Activated B cell treated with CpG ODN at 0.5 μM for 24 hours (primary cell): ENCODE results near the gene RAET1E. TPM values are rescaled to one million over a fixed set of nuclear protein-coding genes. Genes with fewer than 3 reads are reported as not detected.

Source experiments
- ATAC-seq: fragments of 200-7000 bp; cut with Tn5 transposase; one replicate; pipeline ENCODE4 v1.10.0; 2021; ENCODE audit warnings: low read depth, mild to moderate bottlenecking, moderate library complexity
- CTCF ChIA-PET: fragments of 350-600 bp; sonication (Branson Sonifier 250); formaldehyde crosslinking; loops from one replicate; lab custom pipeline; 2021; ENCODE audit warnings: antibody characterized with exemption; lab: Charles Lee
- POLR2A ChIA-PET: fragments of 350-600 bp; sonication (Branson Sonifier 250); formaldehyde crosslinking; loops from one replicate; lab custom pipeline; 2021; ENCODE audit warnings: antibody characterized with exemption; lab: Charles Lee
- DNase-seq: peaks from one replicate; pipeline ENCODE4 v3.0.0; 2022
- H3K27ac Mint-ChIP-seq: one replicate; pipeline ENCODE4 v1.8.0; 2020; ENCODE audit warnings: mixed read lengths
- H3K27me3 Mint-ChIP-seq: one replicate; pipeline ENCODE4 v1.8.0; 2021; ENCODE audit warnings: mixed read lengths
- H3K36me3 Mint-ChIP-seq: one replicate; pipeline ENCODE4 v1.8.0; 2021; ENCODE audit warnings: low read depth, mixed read lengths
- H3K4me1 Mint-ChIP-seq: one replicate; pipeline ENCODE4 v1.8.0; 2021; ENCODE audit warnings: mixed read lengths
- H3K4me3 Mint-ChIP-seq: one replicate; pipeline ENCODE4 v1.8.0; 2020; ENCODE audit warnings: mild to moderate bottlenecking, mixed read lengths
- H3K9me3 Mint-ChIP-seq: one replicate; pipeline ENCODE4 v1.8.0; 2020; ENCODE audit warnings: mixed read lengths
- intact Hi-C: fragments of 100-400 bp; cut with micrococcal nuclease; formaldehyde crosslinking; loops from one replicate; pipeline ENCODE4 v1.15.1; 2024
- total RNA-seq: library from RNA; stranded (reverse); gene quantifications from 2 replicates; pipeline ENCODE4 v1.2.3, GENCODE V29; 2022
- TF ChIP-seq, protein P1 (sequence below): fragments of 200-600 bp; IDR thresholded peaks from one replicate; pipeline ENCODE4 v1.8.0; 2022; ENCODE audit warnings: antibody characterized with exemption, mild to moderate bottlenecking

RAET1E gene
- total RNA-seq, 1 donor from 2014 or later: not detected

DNA sequence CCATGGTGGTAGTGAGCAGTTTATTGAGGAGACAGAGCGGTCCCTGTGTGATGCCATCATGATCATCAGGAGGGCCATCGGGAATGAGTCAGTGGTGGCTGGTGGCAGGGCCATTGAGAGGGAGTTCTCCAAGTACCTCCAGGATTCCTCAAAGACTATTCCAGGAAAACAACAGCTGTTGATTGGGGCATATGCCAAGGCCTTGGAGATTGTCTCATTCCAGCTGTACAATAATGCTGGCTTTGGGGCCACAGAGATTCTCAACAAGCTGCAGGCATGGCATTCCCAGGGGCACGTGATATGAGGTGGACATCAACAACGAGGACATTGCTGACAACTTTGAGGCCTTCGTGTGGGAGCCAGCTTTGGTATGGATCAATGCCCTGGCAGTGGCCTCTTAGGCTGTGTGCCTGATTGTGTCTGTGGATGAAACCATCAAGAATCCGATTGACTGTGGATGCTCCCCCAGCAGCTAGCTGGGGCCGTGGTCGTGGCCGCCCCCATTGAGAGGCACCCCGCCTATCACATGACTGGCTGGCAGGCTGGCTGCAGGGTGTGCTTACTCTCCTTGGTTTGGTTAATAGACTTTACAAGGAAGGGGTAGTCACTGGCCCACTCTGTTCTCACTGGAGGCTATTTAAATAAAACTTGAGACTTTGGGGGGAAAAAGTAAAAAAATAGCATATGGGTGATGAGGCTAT lies 16.7 kb downstream of the RAET1E start:
- Mint-ChIP-seq H3K4me1 (no peaks in the 10 kb centered on the region), H3K27ac (no peak overlapping the region), H3K36me3 (no peaks in the 10 kb centered on the region), H3K9me3 (no peaks in the 10 kb centered on the region), H3K27me3 (peaks cover 38% of the 10 kb centered on the region), H3K4me3 (no peak overlapping the region)
- CTCF ChIA-PET: no interaction called here
- no peak for ATAC-seq
- POLR2A ChIA-PET: no interaction called here
- DNase-seq: no peak
- TF ChIP-seq, protein P1, sequence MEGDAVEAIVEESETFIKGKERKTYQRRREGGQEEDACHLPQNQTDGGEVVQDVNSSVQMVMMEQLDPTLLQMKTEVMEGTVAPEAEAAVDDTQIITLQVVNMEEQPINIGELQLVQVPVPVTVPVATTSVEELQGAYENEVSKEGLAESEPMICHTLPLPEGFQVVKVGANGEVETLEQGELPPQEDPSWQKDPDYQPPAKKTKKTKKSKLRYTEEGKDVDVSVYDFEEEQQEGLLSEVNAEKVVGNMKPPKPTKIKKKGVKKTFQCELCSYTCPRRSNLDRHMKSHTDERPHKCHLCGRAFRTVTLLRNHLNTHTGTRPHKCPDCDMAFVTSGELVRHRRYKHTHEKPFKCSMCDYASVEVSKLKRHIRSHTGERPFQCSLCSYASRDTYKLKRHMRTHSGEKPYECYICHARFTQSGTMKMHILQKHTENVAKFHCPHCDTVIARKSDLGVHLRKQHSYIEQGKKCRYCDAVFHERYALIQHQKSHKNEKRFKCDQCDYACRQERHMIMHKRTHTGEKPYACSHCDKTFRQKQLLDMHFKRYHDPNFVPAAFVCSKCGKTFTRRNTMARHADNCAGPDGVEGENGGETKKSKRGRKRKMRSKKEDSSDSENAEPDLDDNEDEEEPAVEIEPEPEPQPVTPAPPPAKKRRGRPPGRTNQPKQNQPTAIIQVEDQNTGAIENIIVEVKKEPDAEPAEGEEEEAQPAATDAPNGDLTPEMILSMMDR: no peak
- intact Hi-C loops: no loop called here

DNA sequence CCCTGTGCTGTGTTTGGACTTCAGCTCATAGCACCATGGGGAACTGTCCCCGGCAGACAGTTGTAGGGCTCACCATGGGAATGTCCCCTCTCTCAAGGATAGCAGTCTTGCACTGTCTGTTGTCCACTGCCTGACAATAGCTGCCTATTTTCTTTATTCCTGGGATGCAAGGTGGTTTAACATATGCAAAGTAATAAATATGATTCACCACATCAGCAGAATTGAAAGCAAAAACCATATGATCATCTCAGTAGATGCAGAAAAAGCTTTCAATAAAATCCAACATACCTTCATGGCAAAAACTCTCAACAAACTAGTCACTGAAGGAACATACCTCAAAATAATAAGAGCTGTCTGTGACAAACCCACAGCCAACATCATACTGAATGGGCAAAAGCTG lies 20.3 kb downstream of the RAET1E start:
- Mint-ChIP-seq H3K27me3 (peaks cover 48% of the 10 kb centered on the region), H3K36me3 (no peaks in the 10 kb centered on the region), H3K4me1 (no peaks in the 10 kb centered on the region), H3K9me3 (peaks cover 2% of the 10 kb centered on the region), H3K27ac (no peak overlapping the region), H3K4me3 (no peak overlapping the region)
- ChIA-PET CTCF (no interaction called here), POLR2A (no interaction called here)
- TF ChIP-seq, protein P1: no peak
- no peak for DNase-seq
- ATAC-seq: no peak
- intact Hi-C loops: no loop called here

DNA sequence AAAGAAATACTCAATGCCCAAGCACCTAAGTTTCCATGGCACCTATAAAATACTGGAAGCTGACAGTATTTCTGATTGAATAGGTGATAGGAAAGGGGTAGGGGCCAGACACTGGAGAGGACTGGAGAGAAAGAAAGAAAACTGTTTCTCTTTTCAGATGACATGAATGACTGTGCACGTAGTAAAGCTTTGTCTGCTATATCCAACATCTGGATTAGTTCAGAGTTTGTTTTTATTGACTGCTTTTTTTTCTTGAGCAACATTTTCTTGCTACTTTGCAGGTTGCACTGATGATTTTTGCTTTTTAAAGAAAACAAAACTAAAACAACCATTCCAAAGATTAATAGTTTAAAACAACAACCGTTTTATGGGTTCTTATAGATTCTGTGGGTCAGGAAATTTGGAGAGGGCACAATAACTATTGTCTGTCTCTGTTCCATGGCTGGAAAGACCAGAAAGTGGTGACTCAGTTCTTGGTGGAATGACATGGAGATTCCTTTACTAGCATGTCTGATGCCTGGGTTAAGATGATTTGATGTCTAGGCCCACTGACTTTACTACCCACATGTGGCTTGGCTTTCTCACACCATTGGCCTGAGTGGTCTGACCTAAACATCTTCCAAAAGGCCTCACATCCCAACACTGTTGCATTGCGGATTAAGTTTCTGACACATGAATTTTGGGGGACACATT lies 21.5 kb downstream of the RAET1E start:
- H3K9me3 Mint-ChIP-seq: peaks cover 3% of the 10 kb centered on the region

DNA sequence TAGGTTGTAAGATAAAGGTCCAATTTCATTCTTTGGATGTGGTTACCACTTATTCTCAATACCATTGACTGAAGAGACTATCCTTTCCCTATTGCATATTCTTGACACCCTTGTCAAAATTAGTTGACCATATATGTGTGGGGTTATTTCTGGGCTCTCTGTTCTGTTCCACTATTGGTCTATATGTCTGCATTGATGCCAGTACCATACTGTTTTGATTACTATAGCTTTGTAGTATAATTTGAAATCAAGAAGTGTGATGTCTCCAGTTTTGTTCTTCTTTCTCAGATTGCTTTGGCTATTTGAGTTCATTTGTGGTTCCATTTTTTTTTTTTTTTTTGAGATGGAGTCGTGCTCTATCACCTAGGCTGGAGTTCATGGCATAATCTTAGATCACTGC lies 25.7 kb downstream of the RAET1E start:
- TF ChIP-seq, protein P1: no peak
- H3K27me3 Mint-ChIP-seq: peaks cover 23% of the 10 kb centered on the region
- intact Hi-C loops: no loop called here
- DNase-seq (no peak), ATAC-seq (no peak)
- ChIA-PET CTCF (no interaction called here), POLR2A (no interaction called here)
- H3K4me3 Mint-ChIP-seq: no peak overlapping the region
- no peaks in the 10 kb centered on the region for H3K36me3 Mint-ChIP-seq
- H3K9me3 Mint-ChIP-seq: peaks cover 5% of the 10 kb centered on the region
- H3K4me1 Mint-ChIP-seq: no peaks in the 10 kb centered on the region
- no peak overlapping the region for H3K27ac Mint-ChIP-seq

More for the DNA sequence above, 21.5 kb downstream of the RAET1E start:
- DNase-seq (no peak), ATAC-seq (no peak)
- no peaks in the 10 kb centered on the region for H3K36me3 Mint-ChIP-seq
- peaks cover 48% of the 10 kb centered on the region for H3K27me3 Mint-ChIP-seq
- POLR2A ChIA-PET: no interaction called here
- TF ChIP-seq, protein P1: no peak
- no peak overlapping the region for H3K27ac Mint-ChIP-seq
- H3K4me1 Mint-ChIP-seq: no peaks in the 10 kb centered on the region
- intact Hi-C loops: no loop called here
- CTCF ChIA-PET: no interaction called here
- no peak overlapping the region for H3K4me3 Mint-ChIP-seq

DNA sequence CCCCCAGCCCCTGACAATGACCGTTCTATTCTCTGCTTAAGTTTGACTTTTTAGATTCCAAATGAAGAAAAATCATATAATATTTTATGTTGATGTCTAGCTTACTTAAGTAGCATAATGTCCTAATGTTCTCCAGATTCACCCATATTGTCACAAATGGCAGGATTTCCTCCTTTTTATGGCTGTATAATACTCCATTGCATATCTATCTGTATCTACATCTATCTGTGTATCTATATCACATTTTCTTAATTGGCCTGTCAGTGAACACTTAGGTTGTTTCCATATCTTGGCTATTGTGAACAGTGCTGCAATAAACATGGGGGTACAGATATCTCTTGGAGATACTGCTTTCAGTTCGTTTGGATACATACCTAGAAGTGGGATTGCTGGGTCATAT lies 26.7 kb downstream of the RAET1E start:
- no peaks in the 10 kb centered on the region for H3K4me1 Mint-ChIP-seq
- peaks cover 17% of the 10 kb centered on the region for H3K27me3 Mint-ChIP-seq
- intact Hi-C loops: no loop called here

More for the DNA sequence above, 26.7 kb downstream of the RAET1E start:
- Mint-ChIP-seq H3K4me3 (no peak overlapping the region), H3K36me3 (no peaks in the 10 kb centered on the region), H3K9me3 (peaks cover 5% of the 10 kb centered on the region), H3K27ac (no peak overlapping the region)
- ATAC-seq: no peak
- TF ChIP-seq, protein P1: no peak
- POLR2A ChIA-PET: no interaction called here
- no peak for DNase-seq
- CTCF ChIA-PET: no interaction called here
